Endometrial microvascular endothelial cells (primary cell): Measurements from ENCODE around the gene OR2T2. TPM values are rescaled to one million over a fixed set of nuclear protein-coding genes. Genes with fewer than 3 reads are reported as not detected.
"Not testable (repeated sequence)": the region's sequence is repeated elsewhere in the genome, so short reads cannot be mapped to it uniquely, and the experiment has no call there.

Experiments used
- in situ Hi-C: cut with HindIII; loops from 2 replicates; pipeline ENCODE4 v1.10.0; 2017; ENCODE audit warnings: low sequenced_read_pairs, low pct_unique_long_range_greater_than_20kb; ENCODE audit errors: inconsistent ontology term
- total RNA-seq: library from RNA; depleted of rRNA; stranded (reverse); fragments of >200 nt; gene quantifications from one replicate; pipeline ENCODE4 v1.2.3, GENCODE V29; 2015; ENCODE audit errors: inconsistent ontology term

OR2T2 gene, protein sequence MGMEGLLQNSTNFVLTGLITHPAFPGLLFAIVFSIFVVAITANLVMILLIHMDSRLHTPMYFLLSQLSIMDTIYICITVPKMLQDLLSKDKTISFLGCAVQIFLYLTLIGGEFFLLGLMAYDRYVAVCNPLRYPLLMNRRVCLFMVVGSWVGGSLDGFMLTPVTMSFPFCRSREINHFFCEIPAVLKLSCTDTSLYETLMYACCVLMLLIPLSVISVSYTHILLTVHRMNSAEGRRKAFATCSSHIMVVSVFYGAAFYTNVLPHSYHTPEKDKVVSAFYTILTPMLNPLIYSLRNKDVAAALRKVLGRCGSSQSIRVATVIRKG
- not detected for total RNA-seq

DNA sequence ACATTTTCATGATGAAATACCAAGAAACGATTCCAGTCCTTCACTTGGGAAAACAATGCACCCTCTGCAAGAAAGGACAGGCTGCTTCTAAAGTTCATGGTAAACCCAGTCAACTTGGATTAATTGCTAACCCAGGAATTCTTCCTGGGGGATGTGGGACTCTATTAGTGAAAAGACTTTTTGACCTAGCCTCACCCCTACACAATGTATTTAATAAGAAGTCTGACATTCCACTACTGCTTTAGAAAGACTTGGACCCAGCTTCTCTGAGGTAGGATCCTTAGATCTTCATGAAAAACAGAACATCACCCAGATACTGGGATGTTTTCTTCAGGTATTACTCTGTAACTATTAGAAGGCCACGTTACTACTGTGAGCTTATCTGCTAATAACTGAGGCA is at the start of gene OR2T2:
Gene OR2T2, plus strand, starts transcription at position 239 of the 400 bp plus-strand sequence. CDS start 7,161 bp downstream, outside the sequence.
- in situ Hi-C loops = not testable (repeated sequence)

DNA sequence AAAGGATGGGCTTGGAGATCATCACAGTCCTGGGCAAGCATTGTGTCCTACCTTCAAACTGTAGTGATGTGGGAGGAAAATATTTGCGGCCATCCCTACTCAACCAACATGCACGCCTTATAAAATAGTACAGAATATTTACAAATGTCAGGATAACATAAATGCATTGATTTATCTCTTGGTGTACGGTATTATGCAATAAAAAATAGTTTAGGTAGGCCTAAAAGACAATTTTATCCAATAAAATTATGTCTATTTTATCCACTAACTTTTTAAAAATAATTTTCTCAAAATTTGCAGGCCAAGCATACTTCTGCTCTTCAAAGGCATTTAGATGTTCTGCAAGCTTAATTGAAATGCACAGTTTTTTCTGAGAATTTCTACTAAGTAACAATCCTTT is 42.7 kb upstream of the OR2T2 start, which contains the start of gene OR2T1:
Gene OR2T1, plus strand, starts transcription at position 301 of the 400 bp plus-strand sequence. CDS start 3,100 bp downstream, outside the sequence.
- in situ Hi-C loops = no loop called here

DNA sequence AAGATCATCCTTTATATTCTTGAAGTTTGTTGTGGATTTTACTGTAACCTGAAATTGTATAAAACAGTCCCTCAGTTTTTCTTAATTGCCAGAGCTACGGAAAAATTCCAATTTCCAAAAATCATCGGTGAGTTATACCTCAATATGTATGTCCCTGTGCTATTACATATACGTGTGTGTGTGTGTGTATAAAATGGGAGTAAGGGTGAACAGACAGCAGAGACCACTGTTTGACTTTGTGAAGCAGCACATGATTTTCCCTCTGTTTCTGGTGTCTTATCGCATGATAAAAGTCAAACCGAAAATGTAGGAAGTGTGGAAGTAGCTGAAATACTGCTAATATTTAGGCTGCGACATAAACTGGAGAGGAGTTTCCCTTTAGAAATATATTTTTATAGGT is 41.4 kb upstream of the OR2T2 start:
- in situ Hi-C loops = no loop called here

DNA sequence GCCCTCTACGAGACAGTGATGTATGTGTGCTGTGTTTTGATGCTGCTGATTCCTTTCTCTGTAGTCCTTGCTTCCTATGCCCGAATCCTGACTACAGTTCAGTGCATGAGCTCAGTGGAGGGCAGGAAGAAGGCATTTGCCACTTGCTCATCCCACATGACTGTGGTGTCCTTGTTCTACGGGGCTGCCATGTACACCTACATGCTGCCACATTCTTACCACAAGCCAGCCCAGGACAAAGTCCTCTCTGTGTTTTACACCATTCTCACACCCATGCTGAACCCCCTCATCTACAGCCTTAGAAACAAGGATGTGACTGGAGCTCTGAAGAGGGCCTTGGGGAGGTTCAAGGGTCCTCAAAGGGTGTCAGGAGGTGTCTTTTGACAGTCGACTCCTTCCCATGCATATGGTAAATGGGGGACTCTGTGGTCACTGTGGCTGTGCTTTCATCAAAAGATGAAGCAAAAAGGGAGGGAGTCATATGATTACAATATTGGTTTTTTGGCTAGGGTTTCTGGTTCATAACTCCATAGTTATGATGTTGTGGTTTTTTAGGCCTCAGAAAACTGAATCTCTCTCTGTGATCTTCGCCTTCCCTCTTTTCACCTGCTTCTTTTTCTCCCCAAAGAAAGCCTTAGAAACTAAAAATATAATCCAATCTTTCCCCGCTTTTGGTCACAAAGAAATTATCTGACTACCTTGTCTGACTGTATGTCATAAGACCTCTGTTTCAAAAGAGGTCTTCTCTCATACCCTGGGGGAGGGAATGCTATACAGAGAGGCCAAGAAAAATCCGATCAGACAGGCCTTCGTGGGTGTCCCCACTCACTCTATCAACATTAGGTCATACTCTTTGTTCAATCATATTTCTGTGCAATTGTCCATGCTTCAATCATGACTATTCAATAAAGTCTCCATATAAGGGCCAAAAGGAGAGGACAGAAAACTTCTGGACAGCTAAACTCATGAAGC is 38.4 kb upstream of the OR2T2 start:
- in situ Hi-C loops = no loop called here

DNA sequence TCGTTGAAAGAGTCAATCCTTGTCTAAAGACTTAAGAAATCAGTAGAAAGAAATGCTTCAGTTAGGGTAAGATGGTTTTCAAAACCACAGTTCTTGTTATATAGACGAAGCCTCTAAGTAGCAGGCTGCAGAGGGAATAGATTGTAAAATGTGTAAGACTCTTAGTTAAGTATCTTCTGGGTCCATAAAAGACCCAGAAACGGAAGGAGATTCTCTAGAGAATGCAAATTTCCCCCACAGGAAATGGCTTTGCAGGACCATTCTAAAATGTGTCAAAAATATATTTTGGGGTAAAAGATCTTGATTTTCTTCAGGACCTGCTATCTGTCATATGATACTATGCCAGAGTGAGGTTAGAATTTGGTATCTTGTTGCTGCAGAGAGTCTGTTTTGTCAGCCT is 29.2 kb upstream of the OR2T2 start:
- in situ Hi-C loops = no loop called here

DNA sequence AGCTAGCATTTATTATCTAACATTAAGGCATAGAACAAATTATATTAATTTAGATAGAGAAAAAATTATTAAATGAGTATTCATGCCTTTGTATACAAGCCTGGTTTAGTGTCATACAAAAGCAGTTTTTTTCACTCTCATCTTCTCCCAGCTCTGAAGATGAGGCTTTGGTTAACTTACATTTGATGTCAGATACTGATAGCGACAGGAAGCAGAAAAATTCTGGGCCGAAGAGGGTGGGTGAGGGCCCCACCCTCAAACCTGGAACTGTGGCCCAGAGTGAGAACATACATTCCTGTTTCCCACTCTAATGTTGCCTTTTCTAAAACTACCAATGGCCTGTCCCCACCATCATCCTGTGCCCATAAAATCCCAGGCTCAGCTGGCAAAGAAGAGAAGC is 27.6 kb upstream of the OR2T2 start:
- in situ Hi-C loops = no loop called here

DNA sequence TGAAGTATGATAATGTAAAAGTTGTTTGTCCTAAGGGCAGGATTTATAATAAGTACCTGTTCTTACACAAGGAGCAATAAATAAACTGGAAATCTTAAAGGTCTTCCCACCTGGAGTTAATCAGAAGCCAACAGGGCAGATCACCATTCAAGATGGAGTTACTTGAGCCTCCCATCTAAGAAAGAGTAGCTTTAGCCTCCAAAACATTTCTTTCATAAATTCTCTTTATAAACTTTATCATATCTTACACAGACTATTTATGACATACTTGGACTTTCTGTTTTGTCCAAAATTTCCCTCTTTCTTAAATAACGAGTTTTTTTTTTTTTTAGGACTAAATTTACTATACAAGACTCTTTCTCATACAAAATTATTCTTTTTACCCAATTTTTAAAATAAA is 24.1 kb upstream of the OR2T2 start:
- in situ Hi-C loops = no loop called here

DNA sequence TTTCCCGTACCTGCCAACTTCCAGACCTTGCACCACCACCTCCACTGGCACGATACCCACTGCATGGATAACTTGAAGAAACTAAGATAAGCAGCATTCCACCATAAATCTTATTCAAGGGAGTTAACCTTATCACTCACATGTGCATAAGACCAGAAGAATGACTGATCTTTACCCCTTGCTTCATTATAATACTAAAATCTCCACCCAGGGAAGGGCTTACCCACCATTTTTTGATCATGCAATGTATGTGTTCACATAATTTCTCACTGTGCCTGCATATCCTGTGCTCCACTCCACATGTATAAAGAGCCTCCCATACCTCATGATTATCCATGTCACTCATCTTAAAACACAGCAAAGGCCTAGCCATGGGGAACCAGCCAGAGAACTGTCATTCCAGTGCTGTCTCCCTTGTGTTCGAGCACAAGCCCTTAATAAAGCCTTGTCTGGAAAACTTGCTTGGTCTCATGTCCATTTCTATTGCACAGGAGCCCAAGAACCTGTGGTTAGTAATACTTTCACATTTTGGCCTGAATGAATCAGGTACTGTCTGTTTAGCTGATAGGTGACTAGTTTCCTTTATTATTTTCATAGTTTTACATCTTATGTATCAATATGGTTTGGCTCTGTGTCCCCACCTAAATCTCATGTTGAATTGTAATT is 17.8 kb upstream of the OR2T2 start:
- in situ Hi-C loops = not testable (repeated sequence)

DNA sequence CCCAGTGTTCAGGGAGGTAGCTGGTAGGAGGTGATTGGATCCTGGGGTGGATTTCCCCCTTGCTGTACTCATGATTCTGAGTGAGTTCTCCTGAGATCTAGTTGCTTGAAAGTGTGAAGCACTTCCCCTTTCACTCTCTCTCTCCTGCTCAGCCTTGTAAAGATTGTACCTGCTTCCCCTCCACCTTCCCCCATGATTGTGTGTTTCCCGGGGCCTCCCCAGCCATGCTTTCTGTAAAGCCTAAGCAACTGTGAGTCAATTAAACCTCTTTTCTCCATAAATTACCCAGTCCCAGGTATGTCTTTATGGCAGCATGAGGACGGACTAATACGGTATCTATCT is 17.3 kb upstream of the OR2T2 start:
- in situ Hi-C loops = not testable (repeated sequence)

DNA sequence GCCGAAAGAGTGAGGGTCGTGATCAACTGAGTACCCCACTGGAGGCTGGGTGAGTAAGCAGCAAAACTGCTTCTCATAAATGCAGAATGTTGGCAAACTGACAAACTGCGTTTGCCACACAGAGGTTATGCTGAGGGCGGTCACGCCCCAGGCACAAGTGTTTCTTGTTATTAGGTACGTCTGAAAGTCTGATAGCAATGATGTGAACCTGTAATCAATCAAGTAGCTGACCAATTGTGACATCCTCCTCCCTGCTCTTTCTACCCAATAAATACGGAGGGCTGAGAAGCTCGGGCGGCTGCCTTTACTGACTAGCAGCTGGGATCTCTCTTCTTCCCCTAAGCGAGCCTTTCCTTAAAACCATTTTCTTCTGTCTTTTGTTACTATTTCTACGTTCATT is 13.8 kb upstream of the OR2T2 start:
- in situ Hi-C loops = not testable (repeated sequence)

DNA sequence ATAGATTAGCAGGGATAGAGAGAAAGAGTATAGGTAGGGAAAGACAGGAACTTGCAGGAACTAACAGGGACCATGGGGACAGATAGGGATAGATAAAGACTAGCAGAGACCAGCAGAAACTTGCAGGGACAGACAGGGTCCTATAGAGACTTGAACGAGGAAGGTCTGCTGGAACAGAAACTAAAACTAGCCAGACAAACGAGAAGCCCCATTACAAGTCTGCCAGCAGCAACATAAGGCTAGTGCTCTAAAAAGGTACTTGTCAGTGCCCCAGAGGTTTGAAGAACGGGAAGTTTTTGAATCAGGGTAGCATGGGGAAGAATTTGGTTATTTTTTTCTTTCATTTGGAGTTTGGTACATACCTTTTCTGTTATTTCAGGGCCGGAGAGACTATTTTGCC is 13.2 kb upstream of the OR2T2 start:
- in situ Hi-C loops = not testable (repeated sequence)

DNA sequence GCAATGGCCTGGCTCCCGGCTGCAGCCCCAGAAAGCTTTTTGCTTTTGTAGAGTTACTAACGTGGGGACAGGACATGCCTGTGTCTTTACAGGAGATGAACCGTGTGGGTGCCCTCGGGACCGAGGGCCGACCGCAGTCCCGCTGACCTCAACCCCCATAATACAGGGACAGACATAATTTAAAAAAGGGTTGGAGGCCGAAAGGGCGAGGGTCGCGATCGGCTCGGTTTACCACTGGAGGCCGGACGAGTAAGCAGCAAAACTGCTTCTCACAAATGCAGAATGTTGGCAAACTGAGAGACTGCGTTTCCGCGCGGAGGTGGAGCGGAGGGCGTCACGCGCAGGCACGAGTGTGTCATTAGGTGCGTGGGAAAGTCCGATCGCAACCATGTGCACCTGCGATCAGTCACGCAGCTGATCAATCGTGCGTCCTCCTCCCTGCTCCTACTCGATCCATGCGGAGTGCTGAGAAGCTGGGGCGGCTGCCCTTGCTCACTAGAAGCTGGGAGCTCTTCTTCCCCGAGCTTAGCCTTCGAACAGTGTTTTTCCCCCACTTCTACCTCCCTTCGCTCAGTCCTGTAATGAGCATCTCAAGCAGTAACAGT is 11.5 kb upstream of the OR2T2 start:
- in situ Hi-C loops = not testable (repeated sequence)

DNA sequence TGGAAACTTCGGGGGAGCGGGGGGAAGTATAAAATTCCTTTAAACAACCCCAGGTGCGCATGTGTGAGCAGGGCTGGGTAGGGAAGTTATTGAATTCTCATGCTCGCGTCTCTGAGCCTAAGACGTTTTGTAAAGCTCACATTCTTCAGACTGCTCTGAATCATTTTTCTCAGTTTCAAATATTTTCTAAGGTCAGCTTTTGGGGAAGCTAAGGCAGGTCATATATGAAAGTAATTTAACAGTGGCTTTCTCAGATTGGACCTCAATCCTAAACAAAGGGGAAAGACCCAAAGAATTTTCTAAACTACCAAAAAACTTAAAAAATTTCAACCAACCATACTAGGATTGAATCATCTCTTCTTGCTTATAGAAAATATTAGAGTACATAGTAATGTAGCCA is 10.5 kb upstream of the OR2T2 start:
- in situ Hi-C loops = not testable (repeated sequence)

DNA sequence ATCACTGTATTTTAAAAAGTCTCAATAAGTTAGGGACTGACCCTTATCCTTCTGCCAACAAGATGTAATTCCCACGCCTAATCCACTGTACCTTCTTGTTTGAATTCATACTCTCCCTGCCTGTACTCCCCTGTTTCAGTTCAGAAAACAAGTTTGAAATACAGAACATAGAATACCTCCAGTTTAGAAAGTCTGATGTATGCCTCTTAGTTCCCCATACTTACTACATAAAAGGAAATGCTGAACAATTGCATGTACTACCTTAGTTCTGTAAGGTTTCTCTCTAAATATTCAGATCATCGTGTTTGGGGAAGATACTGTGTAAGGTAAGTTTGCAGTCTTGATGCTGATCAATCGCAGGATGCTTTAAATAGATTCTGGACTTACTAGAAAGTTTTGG is 9.1 kb upstream of the OR2T2 start:
- in situ Hi-C loops = not testable (repeated sequence)

DNA sequence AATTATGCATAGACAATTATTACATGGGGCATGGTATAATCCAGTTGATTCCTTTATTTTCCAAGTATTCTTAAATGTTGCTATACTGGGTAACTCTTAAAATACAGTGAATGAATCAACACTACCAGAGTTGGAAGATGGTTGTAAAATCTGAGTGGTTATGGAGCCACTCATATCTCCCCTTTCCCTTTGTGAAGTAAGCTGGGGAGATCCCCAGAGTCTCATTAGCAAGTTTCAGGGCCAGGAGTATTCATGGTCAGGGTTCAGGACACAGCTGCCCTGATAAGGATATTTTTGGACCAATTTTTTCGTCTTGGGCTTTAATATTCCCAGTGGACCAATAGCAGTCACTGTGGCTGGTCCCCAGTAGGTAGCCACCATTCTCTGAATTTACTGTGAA is 6.8 kb upstream of the OR2T2 start:
- in situ Hi-C loops = not testable (repeated sequence)

DNA sequence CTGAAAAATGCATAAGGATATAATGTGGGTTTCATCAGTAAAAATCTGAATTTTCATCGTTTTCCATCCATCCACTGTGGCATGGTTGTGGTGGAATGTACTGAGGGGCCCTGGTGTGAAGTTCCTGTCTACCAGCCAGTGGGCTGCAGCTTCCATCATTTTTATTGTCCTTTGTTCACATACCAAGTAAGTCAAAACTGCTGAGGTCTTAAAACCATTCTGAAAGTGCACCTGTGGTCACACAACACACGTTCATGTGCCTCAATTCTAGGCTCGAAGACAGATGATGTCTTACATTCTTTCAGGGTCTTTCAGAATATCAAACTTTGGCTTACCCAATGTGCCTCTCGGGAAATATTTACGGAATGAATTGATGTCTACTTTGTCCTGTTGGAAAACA is 6.2 kb upstream of the OR2T2 start:
- in situ Hi-C loops = not testable (repeated sequence)

DNA sequence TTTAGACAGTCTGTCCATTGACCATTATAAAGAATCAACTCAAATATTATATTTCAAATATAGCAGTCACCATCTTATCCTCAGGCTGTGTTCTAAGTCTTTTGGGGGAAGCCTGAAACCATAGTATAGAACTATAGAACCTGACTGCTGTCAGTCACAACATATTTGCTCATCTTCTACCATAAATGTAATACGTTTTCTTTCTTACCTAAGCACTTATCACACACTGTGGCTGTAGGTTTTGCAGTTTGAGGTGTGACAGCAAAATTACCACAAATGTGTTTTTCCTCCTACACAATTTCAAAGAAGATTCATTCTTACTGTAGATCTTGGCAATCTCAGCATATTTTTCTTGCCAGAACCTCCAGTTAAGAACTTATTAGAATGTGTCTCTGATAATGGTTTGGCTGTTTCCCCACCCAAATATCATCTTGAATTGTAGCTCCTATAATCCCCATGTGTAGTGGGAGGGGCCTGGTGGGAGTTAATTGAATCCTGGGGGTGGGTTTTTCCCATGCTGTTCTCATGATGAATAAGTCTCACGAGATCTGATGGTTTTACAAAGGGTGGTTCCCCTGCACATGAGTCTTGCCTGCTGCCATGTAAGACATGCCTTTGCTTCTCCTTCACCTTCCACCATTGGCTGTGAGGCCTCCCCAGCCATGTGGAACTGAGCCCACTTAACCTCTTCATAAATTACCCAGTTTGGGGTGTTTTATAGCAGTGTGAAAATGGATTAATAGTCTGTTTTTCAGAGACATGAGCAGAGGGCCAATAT is 2.7 kb upstream of the OR2T2 start:
- in situ Hi-C loops = not testable (repeated sequence)

DNA sequence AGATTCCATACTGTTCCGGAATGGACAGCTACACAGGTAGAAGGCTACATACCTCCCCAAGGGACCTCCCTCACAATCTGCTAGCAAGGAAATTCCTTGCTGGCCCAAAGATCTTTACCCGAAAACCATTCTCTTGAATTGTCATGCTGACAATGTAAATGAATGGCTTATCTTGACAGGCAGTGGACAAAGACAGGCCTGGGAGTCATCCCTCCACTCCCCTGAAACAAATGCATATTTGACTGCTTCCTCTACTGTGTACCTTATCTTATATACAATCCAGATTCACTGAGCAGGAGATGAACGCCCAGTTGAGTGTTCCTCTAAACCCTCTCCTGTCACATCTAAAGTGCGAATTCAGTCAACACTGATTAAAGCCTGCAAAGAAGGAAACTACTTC is 834 bp upstream of the OR2T2 start:
- in situ Hi-C loops = not testable (repeated sequence)
